Measurements from ENCODE around the gene C9orf50. TPM values are rescaled to one million over a fixed set of nuclear protein-coding genes. Genes with fewer than 3 reads are reported as not detected.

Gene C9orf50
- total RNA-seq, 1 donor: 0.36 TPM

GRCh38 chr9:129612815-129613519 is 7.9 kb downstream of the C9orf50 start:
- no peaks in the 10 kb centered on the region for H3K79me2 ChIP-seq (ENCODE audit: insufficient read depth, low read length)
- DNase-seq (ENCODE audit: insufficient read length, low spot score, missing footprints): no peak
- H3K4me3 ChIP-seq (ENCODE audit: insufficient read depth, low read length): no peak overlapping the region
- H3K27me3 ChIP-seq (ENCODE audit: insufficient read depth, low read length): no peaks in the 10 kb centered on the region
- no peaks in the 10 kb centered on the region for H4K20me1 ChIP-seq (ENCODE audit: insufficient read depth, low read length)
- no peak overlapping the region for H2AFZ ChIP-seq (ENCODE audit: low read length)
- H3K4me2 ChIP-seq (ENCODE audit: insufficient read depth, low read length): no peak overlapping the region
- no peaks in the 10 kb centered on the region for H3K36me3 ChIP-seq (ENCODE audit: insufficient read depth, low read length)
- H3K9me3 ChIP-seq (ENCODE audit: low read depth, low read length): no peaks in the 10 kb centered on the region
- TF ChIP-seq CTCF (IDR thresholded peaks at IDR 0.05; ENCODE audit: extremely low read depth, low read depth, low read length): no peak
- H3K27ac ChIP-seq (ENCODE audit: low read depth, low read length): no peak overlapping the region
- H3K4me1 ChIP-seq (ENCODE audit: insufficient read depth, low read length): peaks cover 21% of the 10 kb centered on the region

GRCh38 chr9:129612123-129612522 is 8.8 kb downstream of the C9orf50 start:
- no peak for DNase-seq (ENCODE audit: insufficient read length, low spot score, missing footprints)
- Histone ChIP-seq H3K9me3 (ENCODE audit: low read depth, low read length) (no peaks in the 10 kb centered on the region), H4K20me1 (ENCODE audit: insufficient read depth, low read length) (no peaks in the 10 kb centered on the region), H3K36me3 (ENCODE audit: insufficient read depth, low read length) (no peaks in the 10 kb centered on the region), H2AFZ (ENCODE audit: low read length) (no peak overlapping the region), H3K4me2 (ENCODE audit: insufficient read depth, low read length) (no peak overlapping the region), H3K79me2 (ENCODE audit: insufficient read depth, low read length) (no peaks in the 10 kb centered on the region), H3K4me3 (ENCODE audit: insufficient read depth, low read length) (no peak overlapping the region), H3K27me3 (ENCODE audit: insufficient read depth, low read length) (no peaks in the 10 kb centered on the region), H3K27ac (ENCODE audit: low read depth, low read length) (no peak overlapping the region), H3K4me1 (ENCODE audit: insufficient read depth, low read length) (peaks cover 24% of the 10 kb centered on the region)
- no peak for TF ChIP-seq CTCF (IDR thresholded peaks at IDR 0.05; ENCODE audit: extremely low read depth, low read depth, low read length)

GRCh38 chr9:129611307-129611800 is 9.5 kb downstream of the C9orf50 start:
- Histone ChIP-seq H3K4me1 (ENCODE audit: insufficient read depth, low read length) (peaks cover 21% of the 10 kb centered on the region), H3K36me3 (ENCODE audit: insufficient read depth, low read length) (no peaks in the 10 kb centered on the region), H2AFZ (ENCODE audit: low read length) (peak overlapping the region; percentile 91), H3K9me3 (ENCODE audit: low read depth, low read length) (no peaks in the 10 kb centered on the region), H3K27ac (ENCODE audit: low read depth, low read length) (no peak overlapping the region), H3K27me3 (ENCODE audit: insufficient read depth, low read length) (no peaks in the 10 kb centered on the region), H4K20me1 (ENCODE audit: insufficient read depth, low read length) (no peaks in the 10 kb centered on the region), H3K4me3 (ENCODE audit: insufficient read depth, low read length) (peak overlapping the region; percentile 82), H3K79me2 (ENCODE audit: insufficient read depth, low read length) (no peaks in the 10 kb centered on the region), H3K4me2 (ENCODE audit: insufficient read depth, low read length) (peak overlapping the region; percentile 100)
- TF ChIP-seq CTCF (IDR thresholded peaks at IDR 0.05; ENCODE audit: extremely low read depth, low read depth, low read length): no peak
- no peak for DNase-seq (ENCODE audit: insufficient read length, low spot score, missing footprints)

- H3K36me3 ChIP-seq (ENCODE audit: insufficient read depth, low read length): no peaks in the 10 kb centered on the region
- DNase-seq (ENCODE audit: insufficient read length, low spot score, missing footprints): peak; percentile 99
- peak overlapping the region; percentile 91 for H2AFZ ChIP-seq (ENCODE audit: low read length)
- peak; percentile 64 for TF ChIP-seq CTCF (IDR thresholded peaks at IDR 0.05; ENCODE audit: extremely low read depth, low read depth, low read length)
- H3K9me3 ChIP-seq (ENCODE audit: low read depth, low read length): no peaks in the 10 kb centered on the region
- peak overlapping the region; percentile 100 for H3K4me2 ChIP-seq (ENCODE audit: insufficient read depth, low read length)
- no peaks in the 10 kb centered on the region for H3K79me2 ChIP-seq (ENCODE audit: insufficient read depth, low read length)
- no peaks in the 10 kb centered on the region for H3K27me3 ChIP-seq (ENCODE audit: insufficient read depth, low read length)
- peaks cover 21% of the 10 kb centered on the region for H3K4me1 ChIP-seq (ENCODE audit: insufficient read depth, low read length)
- no peaks in the 10 kb centered on the region for H4K20me1 ChIP-seq (ENCODE audit: insufficient read depth, low read length)
- peak overlapping the region; percentile 82 for H3K4me3 ChIP-seq (ENCODE audit: insufficient read depth, low read length)
- peak overlapping the region; percentile 74 for H3K27ac ChIP-seq (ENCODE audit: low read depth, low read length)
These were observed 10.2 kb downstream of the C9orf50 start for GRCh38 chr9:129610473-129611306.
